OCI-LY1 (cell line): Measurements from ENCODE around the gene ERAP2.

Experiments used
- CTCF ChIP-seq: fragments of 200-600 bp; sonication (generic), shearing (Covaris generic); IDR thresholded peaks from 2 replicates; pipeline ENCODE4 v1.5.1; 2017; ENCODE audit warnings: mild to moderate bottlenecking, antibody characterized with exemption, low read length, moderate library complexity, mixed read lengths
- EZH2 ChIP-seq: fragments of 200-600 bp; sonication (generic), shearing (Covaris generic); IDR thresholded peaks from 2 replicates; pipeline ENCODE4 v1.8.0; 2017; ENCODE audit warnings: borderline replicate concordance, mixed run types, mild to moderate bottlenecking, antibody characterized with exemption, low read length, moderate library complexity, mixed read lengths

- TF ChIP-seq CTCF: no peak
- TF ChIP-seq EZH2: no peak
Measured at GRCh38 chr5:96863949-96864584, 12.2 kb upstream of the ERAP2 start.
